Lung microvascular endothelial cell (primary cell): Measurements from ENCODE around the gene SLC10A3. TPM values are rescaled to one million over a fixed set of nuclear protein-coding genes. Genes with fewer than 3 reads are reported as not detected.

Experiments used
- DNase-seq, 2 donors: peaks; one replicate each; pipeline versions ENCODE4 v3.0.0 to v3.0.0-alpha.2; 2010; ENCODE audit warnings: low read depth in 2 of 2
- total RNA-seq: library from RNA; depleted of rRNA; stranded (reverse); fragments of >200 nt; gene quantifications from 2 replicates; pipeline ENCODE4 v1.2.1, GENCODE V29; 2014

Gene SLC10A3
- total RNA-seq, 1 donor from 2014 or later, result 14.7 TPM

DNA sequence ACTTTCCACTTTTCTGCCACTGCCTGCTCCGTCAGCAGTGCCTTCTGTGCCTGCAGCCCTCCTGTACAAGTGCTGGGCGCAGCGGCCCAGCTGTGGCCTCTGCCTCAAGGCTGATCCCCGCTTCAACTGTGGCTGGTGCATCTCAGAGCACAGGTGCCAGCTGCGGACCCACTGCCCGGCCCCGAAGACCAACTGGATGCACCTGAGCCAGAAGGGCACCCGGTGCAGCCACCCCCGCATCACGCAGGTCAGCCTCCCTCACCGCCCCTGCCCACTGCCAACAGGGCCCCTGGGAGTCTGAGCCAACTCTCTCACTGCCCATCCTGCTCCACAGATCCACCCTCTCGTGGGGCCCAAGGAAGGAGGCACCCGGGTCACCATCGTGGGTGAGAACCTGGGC is 24.8 kb downstream of the SLC10A3 start:
- no peak for DNase-seq

DNA sequence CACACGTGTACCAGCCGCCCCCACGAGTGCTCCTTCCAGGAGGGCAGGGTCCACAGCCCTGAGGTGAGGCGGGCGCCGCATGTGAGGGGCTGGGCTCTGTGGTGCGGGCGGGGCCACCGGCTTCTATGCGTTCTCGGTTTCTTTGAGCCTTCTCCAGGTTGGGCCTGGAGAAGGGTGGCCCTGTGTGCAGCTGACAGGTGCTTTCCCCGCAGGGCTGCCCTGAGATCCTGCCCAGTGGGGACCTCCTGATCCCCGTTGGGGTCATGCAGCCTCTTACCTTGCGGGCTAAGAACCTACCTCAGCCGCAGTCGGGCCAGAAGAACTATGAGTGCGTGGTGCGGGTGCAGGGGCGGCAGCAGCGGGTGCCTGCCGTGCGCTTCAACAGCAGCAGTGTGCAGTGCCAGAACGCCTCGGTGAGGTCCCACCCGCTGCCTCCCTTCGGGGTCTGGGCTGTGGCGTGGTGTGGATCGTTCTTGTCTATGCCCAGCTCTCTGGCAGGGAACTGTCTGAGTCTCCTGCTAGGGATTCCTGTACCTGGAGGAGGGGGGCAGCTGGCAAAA is 25.5 kb downstream of the SLC10A3 start:
- no peak for DNase-seq

DNA sequence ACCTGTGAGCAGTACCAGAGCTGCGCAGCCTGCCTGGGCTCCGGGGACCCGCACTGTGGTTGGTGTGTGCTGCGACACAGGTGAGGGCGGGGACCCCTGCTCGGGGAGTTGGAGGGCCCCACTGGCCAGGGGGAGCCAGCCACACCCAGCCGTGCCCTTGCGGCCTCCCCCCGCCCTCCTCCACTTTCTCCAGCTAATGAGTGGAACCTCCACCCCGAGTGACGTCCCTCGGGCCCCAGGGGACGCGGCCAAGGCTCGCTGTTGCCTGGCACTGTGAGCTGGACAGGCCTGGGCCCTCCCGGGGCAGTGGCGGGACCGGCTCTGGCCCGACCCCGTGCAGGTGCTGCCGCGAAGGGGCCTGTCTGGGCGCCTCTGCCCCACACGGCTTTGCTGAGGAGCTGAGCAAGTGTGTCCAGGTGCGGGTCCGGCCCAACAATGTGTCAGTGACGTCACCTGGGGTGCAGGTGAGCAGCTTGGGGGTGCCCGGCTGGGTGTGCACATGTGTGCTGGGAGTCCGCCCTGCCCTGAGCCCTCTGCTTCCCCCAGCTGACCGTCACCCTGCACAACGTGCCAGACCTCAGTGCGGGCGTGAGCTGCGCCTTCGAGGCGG is 26.7 kb downstream of the SLC10A3 start:
- no peak for DNase-seq

DNA sequence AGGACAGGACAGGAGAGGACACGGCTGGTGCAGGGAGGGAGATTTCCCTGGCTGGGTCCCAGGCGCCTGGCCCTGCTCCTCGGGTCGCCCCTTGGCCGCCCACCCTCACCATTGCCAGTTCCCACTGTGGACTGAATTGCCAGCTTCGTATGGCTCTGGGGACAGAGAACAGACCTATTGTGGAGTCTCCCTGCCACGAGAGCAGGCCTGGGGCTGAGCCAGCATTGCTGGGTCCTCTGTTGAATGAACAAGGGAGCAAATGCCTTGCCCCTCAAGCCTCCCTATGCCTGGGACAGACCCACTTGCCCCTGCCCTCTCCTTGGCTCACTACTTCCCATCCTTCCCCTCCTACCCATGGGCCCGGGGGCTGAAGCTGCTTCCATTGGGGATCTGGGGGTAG is 28.0 kb downstream of the SLC10A3 start:
- no peak for DNase-seq

DNA sequence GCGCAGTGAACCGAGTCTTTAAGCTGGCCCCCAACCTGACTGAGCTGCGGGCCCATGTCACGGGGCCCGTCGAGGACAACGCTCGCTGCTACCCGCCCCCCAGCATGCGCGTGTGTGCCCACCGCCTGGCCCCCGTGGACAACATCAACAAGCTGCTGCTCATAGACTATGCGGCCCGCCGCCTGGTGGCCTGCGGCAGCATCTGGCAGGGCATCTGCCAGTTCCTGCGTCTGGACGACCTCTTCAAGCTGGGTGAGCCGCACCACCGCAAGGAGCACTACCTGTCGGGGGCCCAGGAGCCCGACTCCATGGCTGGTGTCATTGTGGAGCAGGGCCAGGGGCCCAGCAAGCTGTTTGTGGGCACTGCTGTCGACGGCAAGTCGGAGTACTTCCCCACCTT is 30.1 kb downstream of the SLC10A3 start:
- DNase-seq, result no peak

DNA sequence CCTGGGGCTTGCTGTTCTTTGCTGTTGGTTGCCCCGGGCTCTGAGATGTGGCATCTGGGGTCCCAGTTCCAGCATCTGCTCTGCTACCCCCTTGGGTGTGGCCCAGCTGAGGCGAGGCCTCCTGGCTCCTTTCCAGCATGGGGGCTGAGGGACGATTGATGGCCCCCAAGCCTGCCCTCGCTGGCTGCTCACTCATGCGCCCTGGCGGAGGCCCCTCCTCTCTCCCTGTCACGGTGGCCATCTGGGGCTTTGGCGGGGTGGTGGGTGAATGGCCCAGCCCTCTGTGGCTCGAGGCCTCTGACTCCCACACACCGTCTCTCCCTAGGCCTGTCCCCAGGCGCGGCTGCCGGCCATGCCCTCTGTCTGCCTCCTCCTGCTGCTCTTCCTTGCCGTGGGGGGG is 30.6 kb downstream of the SLC10A3 start:
- no peak for DNase-seq

DNA sequence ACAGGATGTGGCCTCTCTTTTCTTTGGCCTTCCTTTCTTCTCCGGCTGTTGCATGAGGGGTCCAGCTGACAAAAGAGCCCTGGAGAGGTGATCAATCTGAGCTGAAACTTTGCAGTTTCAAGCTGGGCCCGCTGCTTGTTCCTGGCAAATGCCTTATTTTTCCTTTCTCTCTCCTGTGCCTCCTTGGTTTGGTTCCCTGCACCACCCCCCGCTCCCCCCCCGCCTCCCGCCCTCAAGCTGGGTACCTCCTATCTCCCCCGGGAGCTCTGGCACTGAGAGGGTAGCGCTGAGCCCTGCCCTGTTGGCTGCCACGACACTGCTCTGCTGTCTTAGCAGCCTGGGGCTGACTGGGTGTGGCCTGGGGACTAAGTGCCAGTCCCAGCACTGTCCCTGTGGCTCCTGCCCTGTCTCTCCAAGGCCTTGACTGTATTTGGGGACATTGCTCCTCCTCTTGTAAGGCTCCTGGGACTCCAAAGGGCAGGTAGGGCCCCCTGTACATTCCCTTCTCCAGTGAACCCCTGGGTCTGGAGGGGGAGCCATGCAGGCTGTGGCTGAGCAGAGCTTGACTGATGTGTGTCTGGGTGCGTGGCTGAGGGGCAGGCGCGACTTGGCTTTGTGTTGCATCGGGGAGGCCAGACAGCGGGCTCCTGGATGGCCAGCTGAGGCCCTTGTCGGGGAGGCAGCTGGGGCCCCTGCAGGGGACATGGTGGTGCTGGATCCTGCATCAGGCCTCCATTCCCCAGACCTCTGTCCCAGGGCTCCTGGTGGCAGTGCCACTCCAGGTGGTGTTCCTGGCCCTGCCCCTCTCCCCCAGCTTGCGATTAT is 31.3 kb downstream of the SLC10A3 start:
- DNase-seq, result no peak

DNA sequence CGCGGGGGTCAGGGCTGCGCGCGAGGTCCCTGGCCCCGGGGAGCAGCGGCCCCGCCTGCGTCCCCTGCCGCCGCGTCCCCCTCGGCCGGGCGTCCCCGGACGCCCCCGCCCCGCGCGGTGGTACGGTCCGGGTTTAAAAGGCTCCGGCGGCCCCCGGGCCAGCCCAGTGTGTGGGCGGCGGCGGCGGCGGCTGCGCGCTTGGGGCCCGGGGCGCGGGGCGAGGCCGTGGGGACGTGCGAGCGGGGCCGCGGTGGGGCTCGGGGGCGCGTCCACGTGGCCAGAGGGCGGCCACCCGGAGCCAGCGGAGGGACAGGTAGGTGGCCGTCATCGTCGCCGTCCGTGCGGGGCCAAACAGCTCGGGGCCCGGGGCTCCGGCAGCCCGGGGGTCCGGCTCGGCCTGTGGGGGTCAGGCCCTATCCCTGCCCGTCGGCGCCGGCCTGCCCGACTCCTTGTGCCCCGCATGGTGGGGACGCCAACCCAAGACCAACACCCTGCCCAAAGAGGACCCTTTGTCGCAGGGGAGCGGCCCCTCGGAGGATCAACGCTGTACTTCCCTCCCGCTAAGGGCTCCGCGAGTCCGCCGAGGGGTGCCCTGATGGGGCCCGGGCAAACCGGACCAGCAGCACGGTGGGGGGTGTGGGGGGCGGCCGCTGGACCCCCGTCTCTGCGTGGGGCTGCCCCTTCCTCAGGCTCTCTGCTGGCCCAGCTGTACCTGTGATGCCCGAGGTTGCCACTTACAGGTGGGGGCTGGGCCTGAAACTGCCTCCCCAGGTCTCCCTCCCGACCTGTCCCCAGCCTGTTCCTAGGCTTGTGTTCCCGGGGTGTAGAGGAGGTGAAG is 32.1 kb downstream of the SLC10A3 start, which contains the start of gene PLXNA3:
PLXNA3 (plus strand) TSS at position 166 of the 838 bp plus-strand sequence. CDS start 1,903 bp downstream, outside the sequence.
- DNase-seq, result peak; percentile 26 to 51

DNA sequence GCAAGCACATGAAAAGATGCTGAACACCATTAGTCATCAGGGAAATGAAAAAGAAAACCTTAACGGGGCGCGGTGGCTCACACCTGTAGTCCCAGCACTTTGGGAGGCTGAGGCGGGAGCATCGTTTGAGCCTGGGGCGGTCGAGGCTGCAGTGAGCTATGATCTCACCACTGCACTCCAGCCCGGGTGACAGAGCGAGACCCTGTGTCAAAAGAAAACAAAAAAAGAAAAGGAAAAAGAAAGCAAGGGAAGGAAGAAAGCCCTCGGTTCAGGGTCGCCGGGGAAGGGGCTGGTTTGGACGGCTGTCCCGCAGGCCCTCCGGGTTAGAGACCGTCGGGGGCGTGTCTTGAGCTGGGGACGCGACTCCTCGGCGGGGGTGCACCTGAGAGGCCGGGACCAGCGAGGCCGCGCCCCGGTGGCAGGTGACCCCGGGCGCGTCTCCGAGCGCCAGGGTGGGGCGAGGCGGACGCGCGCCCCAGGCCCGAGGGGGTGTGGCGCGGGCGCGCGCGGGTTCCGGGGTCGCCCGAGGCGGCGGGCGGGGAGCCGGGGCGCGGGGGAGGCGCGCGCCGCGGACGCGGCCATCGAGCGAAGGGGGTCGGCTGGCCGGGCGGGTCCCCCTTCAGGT is 32.8 kb downstream of the SLC10A3 start:
- DNase-seq, result no peak

DNA sequence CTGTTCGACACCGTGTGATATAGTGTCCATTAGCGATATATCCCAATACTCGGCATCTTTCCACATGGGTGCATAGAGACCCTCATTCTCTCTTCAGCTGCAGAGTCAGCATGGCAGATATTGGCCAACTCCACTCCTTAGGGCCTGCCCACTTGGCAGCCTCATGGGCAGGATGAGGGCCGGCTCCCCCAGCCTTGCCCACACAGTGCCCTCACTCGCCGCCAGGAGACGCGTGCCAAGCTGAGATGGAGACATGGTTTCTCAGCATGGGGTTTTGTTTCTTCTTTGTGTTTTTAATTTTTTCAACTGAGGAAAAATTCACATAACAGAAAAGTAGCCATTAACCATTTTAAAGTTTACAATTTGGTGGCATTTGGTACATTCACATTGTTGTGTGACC is 37.6 kb downstream of the SLC10A3 start:
- DNase-seq, result no peak

DNA sequence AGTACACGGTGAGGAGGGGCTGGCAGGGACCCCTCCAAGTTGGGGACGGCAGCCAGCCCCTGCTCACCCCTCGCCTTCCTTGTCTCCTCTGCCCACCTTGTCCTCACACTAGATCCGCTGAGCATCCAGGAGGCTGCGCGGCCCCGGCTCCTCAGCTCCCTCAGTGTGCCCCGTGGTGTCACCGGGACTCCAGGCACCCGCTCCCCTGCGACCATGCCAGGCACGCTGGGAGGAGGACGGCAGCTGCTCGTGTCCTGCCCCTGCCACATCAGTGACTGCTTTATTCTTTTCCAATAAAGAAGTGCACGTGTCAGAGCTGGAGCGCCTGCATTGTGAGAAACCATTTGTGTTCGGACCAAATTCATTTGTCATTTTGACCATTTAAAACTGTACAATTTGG is 40.1 kb downstream of the SLC10A3 start:
- no peak for DNase-seq

DNA sequence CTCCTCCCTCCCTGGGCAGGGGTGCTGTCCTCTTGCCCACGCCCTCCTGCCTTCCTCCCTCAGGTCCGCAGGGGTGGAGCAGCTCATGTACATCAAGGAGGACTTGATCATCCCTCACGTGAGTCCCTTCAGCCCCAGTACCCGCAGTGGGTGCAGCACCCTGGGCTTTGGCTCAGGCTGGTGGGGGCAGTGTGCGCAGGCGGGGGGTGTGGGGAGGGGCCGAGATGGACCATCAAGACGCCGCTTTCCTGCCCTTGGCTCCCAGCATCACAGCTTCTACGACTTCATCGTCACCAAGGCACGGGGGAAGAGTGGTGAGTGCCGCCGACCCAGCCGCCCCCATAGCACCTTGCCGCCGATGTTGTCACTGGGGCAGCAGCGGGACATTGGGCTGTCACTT is 40.8 kb downstream of the SLC10A3 start:
- DNase-seq, result no peak

DNA sequence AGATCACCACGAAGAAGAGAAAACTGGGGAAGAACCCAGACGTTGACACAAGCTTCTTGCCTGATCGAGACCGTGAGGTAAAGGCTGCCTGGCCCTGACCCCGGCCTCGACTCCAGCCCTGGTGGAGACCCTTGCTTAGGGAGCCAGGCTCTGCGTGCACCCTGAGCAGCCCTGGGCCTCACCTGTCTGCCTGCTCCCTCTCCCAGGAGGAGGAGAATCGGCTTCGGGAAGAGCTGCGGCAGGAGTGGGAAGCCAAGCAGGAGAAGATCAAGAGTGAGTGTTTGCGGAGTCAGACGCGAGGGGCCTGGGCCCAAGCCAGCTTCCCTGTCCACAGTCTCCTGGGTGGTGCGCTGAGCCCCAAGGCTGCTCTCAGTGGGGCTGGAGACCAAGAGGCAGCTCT is 41.9 kb downstream of the SLC10A3 start:
- no peak for DNase-seq

DNA sequence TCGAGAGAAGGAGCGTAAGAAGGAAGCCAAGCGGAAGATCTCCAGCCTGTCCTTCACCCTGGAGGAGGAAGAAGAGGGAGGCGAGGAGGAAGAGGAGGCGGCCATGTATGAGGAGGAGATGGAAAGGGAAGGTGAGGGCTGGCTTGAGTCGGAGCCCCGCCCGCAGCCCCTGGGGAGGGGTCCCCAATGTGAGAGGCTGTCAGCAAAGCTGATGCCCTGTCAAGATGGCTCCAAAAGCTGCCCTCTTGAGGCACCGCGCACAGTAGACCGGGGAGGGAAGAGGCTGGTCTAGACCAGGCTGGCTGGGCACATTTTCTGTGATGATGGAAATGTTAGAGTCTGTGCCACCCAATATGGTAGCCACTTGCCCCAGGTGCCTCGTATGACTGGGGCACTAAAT is 44.0 kb downstream of the SLC10A3 start:
- DNase-seq, result no peak

DNA sequence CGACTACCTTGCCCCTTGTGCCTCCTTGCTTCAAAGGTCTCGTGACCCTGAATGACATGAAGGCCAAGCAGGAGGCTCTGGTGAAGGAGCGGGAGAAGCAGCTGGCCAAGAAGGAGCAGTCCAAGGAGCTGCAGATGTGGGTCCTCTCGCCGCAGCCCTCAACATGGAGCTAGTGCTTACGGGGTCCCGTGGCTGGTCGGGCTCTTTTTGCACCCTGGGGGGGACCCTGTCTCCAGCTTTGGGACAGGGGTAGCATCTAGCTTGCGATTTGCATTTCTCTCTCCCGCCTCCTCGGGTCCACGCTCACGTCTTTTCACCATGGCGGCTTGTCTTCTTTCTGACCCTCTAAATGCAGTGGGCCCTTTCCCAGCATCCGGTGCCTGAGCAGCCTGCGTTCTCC is 44.7 kb downstream of the SLC10A3 start:
- DNase-seq, result no peak

DNA sequence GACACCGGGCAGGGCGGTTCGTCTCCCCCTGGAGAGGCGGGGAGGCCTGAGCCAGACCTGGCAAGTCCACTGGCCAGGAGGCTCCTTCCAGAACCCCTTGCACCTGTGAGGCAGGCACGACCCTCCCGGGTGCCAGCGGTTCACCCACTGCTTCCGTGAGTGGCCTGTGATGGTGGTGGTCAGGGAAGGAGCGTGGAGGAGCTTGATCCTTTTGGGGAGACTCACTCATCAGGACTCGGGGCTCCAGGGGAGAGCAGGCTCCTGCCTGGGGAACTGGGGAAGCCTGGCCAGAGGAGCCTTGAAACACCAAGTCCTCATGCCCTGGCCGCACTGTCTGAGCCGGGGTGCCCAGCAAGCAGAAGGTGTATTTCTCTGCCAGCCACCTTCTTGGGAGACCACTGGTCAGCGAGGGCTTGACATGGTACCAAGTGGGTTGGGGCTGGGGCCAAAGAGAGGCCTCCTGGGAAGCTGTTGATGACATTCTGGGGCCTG is 45.6 kb downstream of the SLC10A3 start:
- no peak for DNase-seq

DNA sequence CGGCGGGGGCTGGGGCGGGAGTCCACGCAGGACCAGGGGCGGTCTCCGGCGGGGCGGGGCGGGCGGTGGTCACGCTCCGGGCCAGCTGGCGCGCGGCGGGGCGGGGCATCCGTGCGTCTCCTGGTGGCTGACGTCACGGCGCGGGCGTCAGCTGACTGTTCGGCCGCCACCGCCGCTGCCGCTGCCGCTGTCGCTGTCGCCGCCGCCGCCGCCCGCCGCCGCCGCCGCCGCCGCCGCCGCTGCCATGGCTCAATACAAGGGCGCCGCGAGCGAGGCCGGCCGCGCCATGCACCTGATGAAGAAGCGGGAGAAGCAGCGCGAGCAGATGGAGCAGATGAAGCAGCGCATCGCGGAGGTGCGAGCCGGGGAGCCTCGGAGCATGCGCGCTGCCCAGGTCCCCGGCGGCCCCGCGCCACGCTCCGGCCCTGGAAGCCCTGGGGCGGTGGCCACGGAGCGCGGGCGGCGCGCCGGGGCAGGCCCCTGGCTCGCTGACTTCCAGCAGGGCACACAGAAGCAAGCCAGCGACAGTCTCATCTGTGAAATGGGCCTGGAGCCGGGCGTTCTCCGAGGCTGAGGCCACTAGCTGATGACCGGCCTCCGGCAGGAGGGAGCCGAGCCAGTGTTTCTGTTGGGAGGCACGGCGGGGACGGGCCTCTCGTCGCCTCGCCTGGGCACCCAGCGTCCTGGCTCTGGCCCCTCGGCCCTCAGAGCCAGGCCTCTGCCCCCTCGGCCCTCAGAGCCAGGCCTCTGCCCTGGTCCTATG is 46.3 kb downstream of the SLC10A3 start, which contains the start of gene FAM50A:
FAM50A (plus strand) TSS at position 150 of the 763 bp plus-strand sequence; CDS start at position 245, 95 bp downstream.
- peak; percentile 74 to 80 for DNase-seq

DNA sequence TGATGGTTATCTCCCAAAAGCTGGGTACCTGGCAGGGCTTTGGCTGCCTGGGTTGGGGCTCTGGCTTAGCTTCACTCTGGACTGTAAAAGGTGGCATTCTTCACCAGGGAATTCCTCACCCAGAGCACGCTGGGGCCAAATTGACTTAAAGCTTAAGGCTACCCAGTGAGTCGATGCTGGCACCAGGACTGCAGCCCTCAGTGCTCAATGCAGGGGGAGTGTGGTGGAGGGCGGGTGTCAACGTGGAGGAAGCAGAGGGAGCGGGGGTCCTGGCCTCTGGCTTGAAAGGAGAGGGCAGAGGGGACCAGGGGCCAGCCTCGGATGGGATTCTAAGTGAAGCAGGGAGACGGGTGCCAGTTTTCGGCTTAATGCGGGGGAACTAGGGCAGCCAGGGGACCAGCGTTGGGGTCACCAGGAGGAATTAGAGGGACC is 46.9 kb downstream of the SLC10A3 start:
- no peak for DNase-seq

DNA sequence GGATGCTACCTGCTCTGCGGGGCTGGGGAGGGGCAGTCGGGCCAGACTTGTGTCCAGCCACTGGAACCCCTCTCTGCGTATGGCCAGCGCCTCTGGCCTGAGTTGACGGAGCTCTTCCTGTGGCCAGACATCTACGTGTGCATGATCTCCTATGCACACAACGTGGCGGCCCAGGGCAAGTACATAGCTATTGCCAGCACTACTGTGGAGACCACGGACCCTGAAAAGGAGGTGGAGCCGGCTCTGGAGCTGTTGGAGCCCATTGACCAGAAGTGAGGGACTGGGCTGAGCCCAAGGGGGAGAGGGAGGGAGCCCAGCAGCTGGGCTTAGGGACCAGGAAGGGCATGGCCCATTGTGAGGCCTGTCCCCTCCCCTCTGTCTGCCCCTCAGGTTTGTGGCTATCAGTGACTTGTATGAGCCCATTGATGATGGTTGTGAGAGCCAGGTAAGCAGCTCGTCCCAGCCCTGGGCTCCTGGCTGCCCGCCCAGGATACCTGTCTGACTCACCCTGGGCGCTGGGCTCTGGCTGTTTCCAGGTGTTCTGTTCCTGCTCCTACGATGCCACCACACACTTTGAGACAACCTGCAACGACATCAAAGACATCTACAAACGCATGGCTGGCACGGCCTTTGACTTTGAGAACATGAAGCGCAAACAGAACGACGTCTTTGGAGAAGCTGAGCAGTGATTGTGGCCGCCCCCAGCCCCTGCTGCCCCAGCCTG is 48.3 kb downstream of the SLC10A3 start:
- no peak for DNase-seq

DNA sequence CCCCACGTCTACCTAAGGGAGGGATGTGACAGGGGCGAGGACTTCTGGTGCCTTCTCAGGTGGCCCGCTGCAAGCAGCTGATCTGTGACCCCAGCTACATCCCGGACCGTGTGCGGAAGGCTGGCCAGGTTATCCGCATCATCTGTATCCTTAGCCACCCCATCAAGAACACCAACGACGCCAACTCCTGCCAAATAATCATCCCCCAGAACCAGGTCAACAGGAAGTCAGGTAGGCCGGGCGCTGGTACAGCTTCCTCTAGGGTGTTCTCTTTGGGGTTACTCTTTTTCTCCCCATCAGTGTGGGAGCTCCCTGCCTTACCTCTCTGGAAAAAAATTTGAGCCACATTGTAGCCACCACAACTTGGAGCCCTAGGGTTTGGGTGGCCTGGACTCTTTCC is 48.9 kb downstream of the SLC10A3 start:
- DNase-seq, result no peak
